Lower leg skin (tissue), 3 donors: ENCODE data around the gene KAT6B.

ENCODE experiments used
- POLR2A ChIP-seq, 2 donors: fragments of 450-650 bp; IDR thresholded peaks; one replicate each; pipeline ENCODE4 v1.6.1; 2016 to 2017; ENCODE audit warnings: antibody characterized with exemption in 2 of 2, mild to moderate bottlenecking in 1 of 2, moderate library complexity in 1 of 2
- TF ChIP-seq, protein P1 (sequence below), 3 donors: fragments of 450-650 bp; IDR thresholded peaks; one replicate each; pipeline ENCODE4 v1.5.1; 2016; ENCODE audit warnings: antibody characterized with exemption in 3 of 3, mild to moderate bottlenecking in 3 of 3, moderate library complexity in 2 of 3

DNA sequence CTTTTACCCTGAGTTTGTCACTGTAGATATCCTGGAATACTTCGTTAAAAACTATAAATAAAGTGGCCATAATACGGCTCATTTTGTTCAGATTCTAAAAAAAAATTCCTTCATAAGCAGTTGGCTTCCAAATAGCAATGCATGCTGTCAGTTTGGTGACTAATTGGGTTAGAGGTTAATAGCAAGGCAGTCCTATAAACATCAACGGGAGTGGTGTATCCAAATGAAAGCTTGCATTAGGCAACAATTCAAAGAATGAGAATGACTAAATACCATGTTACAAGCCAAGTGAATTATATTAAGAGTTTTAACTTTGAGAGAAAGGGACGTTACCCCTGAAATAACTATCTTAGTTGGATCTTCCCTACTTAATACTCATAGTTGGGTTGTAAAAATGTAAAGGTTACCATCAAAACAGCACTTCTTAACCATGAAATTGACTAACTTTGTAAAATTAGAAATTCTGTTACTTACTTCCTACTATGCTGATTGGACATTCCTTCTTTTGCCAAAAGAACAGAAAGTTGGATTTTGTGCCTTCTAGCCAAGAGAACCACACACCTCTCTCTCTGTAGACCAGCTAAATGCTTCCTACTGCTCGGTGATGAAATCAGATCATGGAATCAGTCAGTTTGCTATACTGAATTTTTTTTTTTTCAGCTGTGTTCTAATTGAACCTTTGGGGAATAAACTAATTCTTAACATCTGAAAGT lies 98.0 kb downstream of the KAT6B start:
- TF ChIP-seq, protein P1, sequence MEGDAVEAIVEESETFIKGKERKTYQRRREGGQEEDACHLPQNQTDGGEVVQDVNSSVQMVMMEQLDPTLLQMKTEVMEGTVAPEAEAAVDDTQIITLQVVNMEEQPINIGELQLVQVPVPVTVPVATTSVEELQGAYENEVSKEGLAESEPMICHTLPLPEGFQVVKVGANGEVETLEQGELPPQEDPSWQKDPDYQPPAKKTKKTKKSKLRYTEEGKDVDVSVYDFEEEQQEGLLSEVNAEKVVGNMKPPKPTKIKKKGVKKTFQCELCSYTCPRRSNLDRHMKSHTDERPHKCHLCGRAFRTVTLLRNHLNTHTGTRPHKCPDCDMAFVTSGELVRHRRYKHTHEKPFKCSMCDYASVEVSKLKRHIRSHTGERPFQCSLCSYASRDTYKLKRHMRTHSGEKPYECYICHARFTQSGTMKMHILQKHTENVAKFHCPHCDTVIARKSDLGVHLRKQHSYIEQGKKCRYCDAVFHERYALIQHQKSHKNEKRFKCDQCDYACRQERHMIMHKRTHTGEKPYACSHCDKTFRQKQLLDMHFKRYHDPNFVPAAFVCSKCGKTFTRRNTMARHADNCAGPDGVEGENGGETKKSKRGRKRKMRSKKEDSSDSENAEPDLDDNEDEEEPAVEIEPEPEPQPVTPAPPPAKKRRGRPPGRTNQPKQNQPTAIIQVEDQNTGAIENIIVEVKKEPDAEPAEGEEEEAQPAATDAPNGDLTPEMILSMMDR (IDR thresholded peaks at IDR 0.05), result no peak
- TF ChIP-seq POLR2A (IDR thresholded peaks at IDR 0.05), result no peak
